ENCODE data around the gene EPHA8. TPM values are rescaled to one million over a fixed set of nuclear protein-coding genes. Genes with fewer than 3 reads are reported as not detected.

The EPHA8 gene
- not detected in 2 replicates for total RNA-seq

DNA sequence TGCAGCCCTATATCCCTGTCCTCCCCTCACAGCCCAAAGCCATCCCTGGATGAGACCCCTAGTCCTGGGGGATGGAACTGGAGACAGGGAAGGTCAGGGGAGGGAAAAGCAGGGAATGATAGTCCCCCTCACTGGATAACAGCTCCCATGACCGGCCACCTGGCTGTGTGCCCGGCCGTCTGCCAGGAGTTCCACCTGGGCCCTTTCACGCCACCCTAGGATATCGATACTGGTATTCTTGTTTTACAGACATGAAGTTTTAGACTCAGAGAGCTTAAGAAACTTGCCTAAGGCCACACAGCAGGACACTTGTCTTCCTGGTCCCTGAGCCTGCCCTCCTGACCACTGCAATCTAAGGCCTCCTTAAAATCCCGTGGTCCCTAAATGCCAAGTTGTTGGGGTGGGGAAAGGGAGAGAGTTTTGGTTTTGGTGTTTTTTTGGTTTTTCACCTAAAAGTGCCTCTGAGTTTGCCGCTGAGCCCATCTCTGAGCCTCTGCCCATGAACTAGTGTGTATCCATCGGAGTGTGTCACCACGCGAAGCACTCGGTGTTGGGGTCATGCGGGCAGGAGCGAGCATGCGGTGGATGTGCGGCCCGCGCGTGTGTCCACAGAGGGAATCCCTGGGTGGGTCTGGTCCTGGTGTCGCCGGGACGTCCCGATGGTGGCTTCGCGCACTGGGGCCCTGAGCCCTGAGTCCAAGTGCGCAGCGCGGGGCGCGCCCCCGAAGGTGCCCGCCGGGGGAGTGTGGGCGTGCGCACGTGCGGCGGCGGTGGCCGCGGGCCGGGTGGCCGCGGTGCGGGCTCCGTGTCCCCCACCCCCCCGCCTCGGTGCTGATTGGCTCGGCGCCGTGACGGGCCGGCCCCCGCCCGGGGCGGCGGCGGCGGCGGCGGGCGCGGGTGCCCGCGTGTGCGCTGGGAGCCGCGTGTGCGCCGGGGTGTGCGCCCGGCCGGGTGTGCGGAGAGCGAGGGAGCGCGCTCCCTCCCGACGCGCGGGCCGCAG is at the start of gene EPHA8:
Gene EPHA8, plus strand, starts transcription at position 906 of the 1,000 bp plus-strand sequence. CDS start 147 bp downstream, outside the sequence.

DNA sequence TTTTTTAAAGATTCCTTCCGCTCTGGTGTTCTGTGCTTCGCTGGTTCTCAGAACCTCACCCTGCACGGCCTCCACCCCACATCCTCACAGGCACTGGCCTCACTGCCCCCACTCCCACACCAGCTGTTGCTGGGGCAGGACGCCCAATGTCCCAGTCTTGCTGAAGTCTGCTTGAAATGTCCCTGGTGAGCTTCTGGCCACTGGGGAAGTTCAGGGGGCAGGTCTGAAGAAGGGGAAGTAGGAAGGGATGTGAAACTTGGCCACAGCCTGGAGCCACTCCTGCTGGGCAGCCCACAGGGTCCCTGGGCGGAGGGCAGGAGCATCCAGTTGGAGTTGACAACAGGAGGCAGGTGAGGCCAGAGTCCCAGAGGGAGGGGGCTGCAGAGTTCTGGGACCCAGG is 73.1 kb downstream of the EPHA8 start, which contains the start of gene C1QA:
Gene C1QA, plus strand, starts transcription at position 276 of the 400 bp plus-strand sequence. CDS start 989 bp downstream, outside the sequence.

DNA sequence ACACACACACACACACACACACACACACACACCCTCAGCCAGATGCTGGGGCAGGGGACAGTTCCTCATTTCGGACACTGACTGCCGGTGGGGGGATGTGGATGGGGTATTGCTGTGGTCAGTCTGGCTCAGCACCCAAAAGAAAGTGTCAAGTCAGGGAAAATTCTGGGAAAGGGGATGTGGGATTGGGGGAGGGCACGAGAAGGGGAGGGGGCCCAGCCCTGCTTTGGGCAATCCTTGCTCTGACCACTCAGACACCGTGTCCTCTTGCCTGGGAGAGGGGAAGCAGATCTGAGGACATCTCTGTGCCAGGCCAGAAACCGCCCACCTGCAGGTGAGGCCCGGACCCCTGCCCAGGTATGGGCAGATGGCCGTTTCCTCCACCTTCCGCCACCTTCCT is 80.1 kb downstream of the EPHA8 start, which contains the start of gene C1QC:
Gene C1QC, plus strand, starts transcription at position 253 of the 400 bp plus-strand sequence. CDS start 391 bp downstream, outside the sequence.

DNA sequence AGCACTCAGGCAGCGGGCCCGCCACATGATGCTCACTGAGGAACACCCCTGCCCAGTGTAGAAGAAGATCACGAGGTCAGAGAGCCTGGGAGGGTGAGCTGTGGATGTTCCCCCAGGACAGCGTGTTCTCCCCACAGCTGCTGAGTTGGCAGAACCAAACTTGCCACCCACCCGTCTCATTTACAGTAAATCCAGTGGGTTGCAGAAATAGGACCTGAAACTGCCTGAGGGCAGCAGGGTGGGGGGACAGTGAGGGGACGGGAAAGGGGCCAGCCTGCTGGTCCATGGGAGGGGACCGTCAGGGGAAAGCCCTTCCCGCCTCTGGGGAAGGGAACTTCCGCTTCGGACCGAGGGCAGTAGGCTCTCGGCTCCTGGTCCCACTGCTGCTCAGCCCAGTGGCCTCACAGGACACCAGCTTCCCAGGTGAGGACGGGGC is 89.6 kb downstream of the EPHA8 start, which contains the start of gene C1QB:
Gene C1QB, plus strand, starts transcription at position 356 of the 436 bp plus-strand sequence. CDS start 6,227 bp downstream, outside the sequence.

Other genes with a start within 250 kb of the EPHA8 start
- gene ZBTB40, start 111.6 kb upstream of the EPHA8 start, total RNA-seq = 6.2 and 6.7 TPM in 2 replicates
- not detected in 2 replicates for gene C1QA, start 73.1 kb downstream of the EPHA8 start, total RNA-seq
- not detected in 2 replicates for gene C1QC, start 80.1 kb downstream of the EPHA8 start, total RNA-seq
- gene C1QB, start 89.7 kb downstream of the EPHA8 start, total RNA-seq = not detected in 2 replicates
- 12.4 and 14.1 TPM in 2 replicates for gene EPHB2, start 147.3 kb downstream of the EPHA8 start, total RNA-seq

All from bronchus fibroblast of lung (primary cell).